ENCODE measurements around the gene SMAD7.

The SMAD7 gene

GRCh38 chr18:48946329-48946835 lies 4.4 kb downstream of the SMAD7 start:
- no peak for DNase-seq (ENCODE audit: low read depth in 4 of 4, low spot score in 1 of 4)

GRCh38 chr18:48945953-48946217 lies 4.9 kb downstream of the SMAD7 start:
- DNase-seq (ENCODE audit: low read depth in 4 of 4, low spot score in 1 of 4), result no peak

GRCh38 chr18:48944634-48945033 lies 6.1 kb downstream of the SMAD7 start:
- no peak for DNase-seq (ENCODE audit: low read depth in 4 of 4, low spot score in 1 of 4)

- no peak for DNase-seq (ENCODE audit: low read depth in 4 of 4, low spot score in 1 of 4)
Observed at GRCh38 chr18:48943736-48944527, 6.8 kb downstream of the SMAD7 start.

DNA sequence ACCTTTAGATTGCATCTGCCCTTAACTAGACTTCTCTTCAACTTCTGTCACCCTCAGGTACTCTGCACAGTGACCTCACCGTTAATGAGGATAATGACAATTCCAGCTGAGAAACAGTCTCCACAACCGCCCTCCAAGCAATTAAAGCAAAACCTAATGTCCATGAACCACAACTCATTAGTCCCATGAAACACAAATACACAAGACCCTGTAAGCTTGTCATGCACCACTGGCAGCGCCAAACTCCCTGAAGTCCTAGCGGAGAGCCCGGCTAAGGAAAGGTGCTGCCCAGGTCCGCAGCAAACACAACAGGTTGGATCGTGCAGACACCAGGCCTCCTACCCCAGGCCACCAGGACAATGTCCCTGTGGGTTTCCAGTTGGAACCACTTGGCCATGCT lies 7.4 kb downstream of the SMAD7 start:
- DNase-seq (ENCODE audit: low read depth in 4 of 4, low spot score in 1 of 4), result no peak

- DNase-seq (ENCODE audit: low read depth in 4 of 4, low spot score in 1 of 4), result no peak
Observed at GRCh38 chr18:48942554-48943261, 8.1 kb downstream of the SMAD7 start.

- no peak for DNase-seq (ENCODE audit: low read depth in 4 of 4, low spot score in 1 of 4)
Observed at GRCh38 chr18:48942086-48942485, 8.7 kb downstream of the SMAD7 start.

DNA sequence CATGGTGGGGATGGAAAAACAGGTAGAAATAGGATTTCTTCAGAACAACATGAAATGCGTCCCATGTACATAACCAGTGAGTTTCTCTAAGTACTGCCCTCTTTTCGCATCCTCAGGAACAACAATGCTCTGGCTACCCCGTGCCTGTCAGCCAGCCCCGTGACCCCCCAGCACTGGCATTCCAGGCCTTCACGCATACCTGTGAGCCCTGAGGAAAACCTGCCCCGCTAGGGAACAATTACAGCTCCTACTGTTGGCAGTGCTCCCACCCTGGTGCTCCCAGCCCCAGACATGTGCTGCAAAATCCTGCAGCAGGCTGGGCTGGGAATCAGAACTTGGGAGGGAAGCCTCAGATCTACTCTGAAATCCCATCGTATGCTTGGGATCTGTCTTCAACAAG lies 9.1 kb downstream of the SMAD7 start:
- DNase-seq (ENCODE audit: low read depth in 4 of 4, low spot score in 1 of 4), result no peak

- peak in 2 of 4 experiments; percentile 42 to 48 for DNase-seq (ENCODE audit: low read depth in 4 of 4, low spot score in 1 of 4)
Observed at GRCh38 chr18:48940854-48941611, 9.7 kb downstream of the SMAD7 start.

GRCh38 chr18:48939205-48940097 lies 11.3 kb downstream of the SMAD7 start:
- no peak for DNase-seq (ENCODE audit: low read depth in 4 of 4, low spot score in 1 of 4)

DNA sequence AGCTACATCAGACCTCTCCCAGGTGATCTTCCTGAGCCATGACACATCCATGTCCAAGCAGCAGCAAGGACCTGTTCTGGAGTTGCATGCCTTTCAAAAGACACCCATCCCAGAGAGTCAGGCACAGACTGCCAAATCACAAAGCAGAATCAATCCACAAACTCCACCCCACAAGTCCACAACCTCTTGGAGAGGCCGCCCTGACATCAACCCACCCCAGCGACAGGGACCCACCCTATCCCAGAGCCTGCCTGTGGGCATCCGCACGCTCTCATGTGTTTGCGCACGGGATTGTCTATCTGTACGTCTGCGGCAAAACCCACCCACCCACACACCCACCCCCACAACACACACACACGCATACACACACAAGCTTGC lies 11.9 kb downstream of the SMAD7 start:
- DNase-seq (ENCODE audit: low read depth in 4 of 4, low spot score in 1 of 4), result no peak

DNA sequence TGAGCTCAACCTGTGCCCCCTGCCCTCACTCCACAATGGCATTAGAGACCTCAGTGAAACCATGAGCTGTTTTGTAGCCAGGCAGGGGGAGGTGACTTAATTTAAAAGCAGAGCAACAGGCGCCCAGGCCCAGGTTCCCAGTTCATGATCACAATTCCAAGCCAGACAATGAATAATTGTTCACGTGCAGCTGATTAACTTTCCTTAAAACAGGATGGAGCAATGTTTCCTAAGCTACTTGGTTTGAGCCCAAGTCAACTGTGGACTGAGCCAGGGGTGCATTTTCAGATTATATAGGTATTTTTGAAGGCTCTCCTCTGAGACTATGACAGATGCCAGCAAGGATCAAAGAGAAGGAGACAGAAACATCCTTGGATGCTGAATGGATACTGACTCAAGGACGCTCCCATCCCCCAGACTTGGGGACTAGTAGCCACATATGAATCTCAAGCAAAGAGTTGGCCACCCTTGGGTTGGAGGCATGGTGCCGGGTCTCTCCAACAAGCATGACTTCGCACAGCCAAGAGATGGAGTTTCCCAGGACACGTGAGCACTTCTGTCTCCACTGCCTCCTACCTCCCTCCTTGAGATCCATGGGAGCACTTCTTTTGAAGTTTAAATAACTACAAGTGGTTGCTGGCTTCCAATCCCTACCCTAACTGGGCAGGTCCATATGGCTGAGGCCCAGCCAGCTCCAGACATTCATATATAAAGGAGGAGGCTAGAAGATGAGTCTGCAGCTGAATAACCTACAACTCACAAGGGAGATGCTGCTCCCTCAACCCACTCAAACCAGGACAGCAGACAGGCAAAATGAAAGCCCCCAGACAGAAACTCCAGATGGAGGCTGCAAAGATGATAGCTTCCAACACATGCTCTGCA lies 12.7 kb downstream of the SMAD7 start:
- DNase-seq (ENCODE audit: low read depth in 4 of 4, low spot score in 1 of 4), result no peak

DNA sequence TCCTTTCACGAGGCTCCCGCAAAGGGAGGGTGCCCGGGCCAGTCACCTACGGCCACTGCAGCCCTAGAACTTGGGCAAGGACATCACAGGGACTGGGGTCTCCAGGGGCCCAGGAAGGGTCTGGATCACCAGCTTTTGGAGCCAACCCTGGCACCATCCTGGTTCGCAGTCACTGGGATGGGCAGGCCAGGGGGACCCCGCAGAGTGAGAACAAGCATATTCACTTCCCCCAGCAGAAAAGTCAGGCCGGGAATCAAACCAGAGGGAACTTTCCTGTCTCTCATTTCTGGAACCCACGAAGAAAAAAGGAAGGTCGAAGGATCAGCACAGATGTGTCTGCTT lies 15.4 kb downstream of the SMAD7 start:
- DNase-seq (ENCODE audit: low read depth in 4 of 4, low spot score in 1 of 4), result no peak

DNA sequence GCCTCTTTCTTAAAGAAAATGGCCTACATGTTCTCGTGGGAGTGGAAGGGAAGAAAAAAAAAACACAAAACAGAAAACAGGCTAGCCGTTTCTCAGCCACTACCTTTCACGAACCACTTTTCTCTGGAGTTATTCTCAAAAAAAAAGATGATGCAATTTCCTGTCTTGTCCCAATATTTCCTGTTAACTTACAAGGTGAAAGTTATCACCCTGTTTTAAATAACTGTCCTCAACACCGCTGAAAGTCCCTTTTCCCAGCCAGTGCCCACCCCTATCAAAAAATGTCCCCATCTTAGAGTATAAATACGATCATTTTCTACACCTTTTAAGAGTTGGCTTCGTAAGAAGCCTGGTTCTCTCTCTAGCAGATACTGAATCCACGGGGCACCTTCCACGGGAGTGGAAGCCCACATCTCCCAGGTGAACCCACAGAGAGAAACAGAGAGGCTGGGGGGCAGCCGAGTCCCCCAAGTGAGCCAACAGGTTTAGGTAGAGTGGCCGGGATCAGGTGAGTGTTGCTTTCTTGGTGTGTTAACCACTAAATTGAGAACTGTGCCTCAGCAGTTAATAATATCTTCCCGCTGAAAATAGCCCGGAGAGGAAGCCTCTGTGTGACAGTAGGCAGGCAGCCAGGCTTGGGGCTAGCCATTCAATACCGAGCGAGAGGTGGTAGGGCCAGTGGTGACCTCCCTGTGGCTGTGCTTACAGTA lies 15.9 kb downstream of the SMAD7 start:
- no peak for DNase-seq (ENCODE audit: low read depth in 4 of 4, low spot score in 1 of 4)

DNA sequence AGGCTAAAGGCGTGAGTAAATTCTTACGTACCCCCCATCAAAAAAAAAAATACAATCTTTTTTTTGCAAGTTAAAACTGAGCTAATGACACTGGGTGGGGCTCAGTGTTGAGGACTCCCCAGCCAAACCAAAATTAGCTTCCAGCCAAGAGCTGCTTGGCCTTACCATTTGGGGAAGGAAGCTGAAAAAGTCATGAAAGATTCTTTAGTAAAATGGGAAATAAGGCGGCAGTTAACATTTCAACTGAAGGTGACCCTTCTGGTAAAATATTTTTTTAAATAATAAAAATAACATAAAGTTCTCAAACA lies 16.4 kb downstream of the SMAD7 start:
- no peak for DNase-seq (ENCODE audit: low read depth in 4 of 4, low spot score in 1 of 4)

DNA sequence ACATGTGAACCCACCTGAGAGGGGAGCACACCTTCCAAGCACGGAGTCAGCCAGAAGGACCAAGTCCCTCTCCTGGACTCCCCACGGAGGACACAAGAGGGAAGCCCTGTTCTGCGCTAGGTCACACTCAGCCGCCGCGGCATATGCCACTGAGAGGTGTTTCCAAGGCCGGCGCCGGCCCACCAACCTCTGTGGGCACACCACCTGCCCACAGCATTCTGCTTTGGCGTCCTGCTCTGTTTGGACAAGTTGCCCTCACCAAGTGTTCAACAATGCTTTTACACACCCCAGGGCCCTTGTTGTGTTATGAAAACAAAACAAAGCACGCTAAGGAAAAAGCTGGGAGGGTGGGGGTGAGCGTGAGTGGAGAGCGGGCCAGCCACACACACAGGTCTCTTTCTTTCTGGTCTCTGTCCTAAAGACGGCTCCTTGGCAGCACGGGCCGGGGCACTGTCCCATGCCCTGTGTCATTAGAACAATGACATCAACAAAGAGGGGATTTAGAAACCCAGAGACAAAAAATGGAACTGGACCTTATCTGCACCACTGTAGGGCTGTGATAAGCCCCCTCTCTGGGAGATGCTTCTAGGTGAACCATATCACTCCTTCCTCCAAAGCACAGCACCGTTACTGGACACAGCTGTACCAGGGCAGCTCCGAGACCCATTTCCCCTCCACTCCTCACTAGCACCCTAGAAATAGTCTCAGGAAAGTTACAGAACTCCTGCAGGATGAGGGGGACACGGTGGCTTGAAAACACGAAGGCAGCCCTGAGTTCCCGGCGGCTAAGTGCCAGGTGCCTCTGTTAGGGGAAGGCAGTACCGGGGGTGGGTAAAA lies 17.0 kb downstream of the SMAD7 start:
- DNase-seq (ENCODE audit: low read depth in 4 of 4, low spot score in 1 of 4), result no peak

DNA sequence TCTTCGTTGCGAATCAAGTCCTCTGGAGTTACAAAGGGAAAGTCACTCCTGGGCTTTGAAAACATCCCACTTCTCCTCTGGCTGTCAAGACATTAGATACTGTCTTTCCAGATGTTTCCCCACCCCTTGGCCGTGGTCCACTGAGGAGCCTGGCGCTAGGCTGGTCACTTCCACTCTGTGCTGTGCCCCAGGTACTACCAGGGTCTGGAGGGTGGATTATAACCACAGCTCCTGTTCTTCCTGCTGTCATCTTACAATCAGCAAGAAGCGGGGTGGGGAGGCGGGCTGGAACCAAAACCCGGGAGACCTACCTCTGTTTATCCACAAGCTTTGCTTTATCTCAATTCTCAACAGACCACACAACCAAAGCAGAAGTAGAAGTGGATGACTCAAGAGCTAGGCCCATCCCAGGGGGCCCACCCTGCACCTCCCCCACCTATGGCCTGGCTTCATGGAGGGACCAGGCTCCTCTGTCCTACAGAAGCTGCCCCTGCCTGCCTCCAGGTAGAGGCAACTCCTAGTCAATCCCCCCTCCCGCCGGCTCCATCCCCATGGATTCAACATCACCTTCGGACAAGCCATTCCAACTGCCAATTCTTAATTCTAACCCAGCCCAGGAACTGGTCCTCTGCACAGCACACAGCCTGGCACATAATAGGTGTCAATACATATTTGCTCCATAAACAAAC lies 17.8 kb downstream of the SMAD7 start:
- DNase-seq (ENCODE audit: low read depth in 4 of 4, low spot score in 1 of 4), result no peak

DNA sequence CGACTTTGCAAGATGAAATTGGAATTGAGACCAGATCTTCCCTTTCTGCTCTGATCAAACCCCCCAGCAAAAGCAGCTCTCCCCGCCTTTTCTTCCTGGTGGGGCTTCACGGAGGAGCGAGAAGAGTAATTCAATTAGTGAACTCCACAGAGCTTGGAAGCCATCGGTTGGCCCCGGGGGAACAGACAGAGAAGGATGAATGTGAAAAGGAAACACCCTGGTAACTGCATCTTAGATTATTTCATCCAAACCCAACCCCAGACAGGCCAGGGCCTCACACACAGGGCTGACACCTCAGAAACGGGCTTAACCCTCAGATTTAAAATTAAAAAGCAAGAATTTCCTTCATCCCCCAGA lies 18.3 kb downstream of the SMAD7 start:
- no peak for DNase-seq (ENCODE audit: low read depth in 4 of 4, low spot score in 1 of 4)

Data from stimulated activated CD4-positive, alpha-beta T cell treated with anti-CD3 and anti-CD28 coated beads, Interleukin-1b, Interleukin-23, amount 100 ng/mL, for 24 hours (primary cell).